ENCODE results near the gene CCDC6.

CCDC6 gene

DNA sequence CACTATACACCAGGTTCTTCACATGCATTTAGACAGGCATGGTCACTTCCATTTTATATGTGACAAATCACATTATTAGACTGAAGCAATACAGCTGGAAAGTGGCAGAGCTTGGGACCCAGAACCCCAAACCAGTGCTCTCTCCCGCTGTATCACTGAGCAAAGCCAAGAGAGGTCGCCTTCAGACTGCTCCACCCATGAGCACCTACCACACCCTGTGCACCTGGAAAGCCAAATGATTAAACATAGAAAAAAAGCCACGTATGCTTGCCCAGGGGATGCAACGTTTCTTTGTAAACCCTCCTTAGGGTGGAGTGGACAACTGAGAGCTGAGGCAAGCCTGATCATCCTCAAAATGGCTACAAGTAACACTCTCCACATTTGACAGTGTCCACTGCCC, 72.5 kb downstream of the CCDC6 start:
- DNase-seq (ENCODE audit: low spot score), result no peak
- TF ChIP-seq, protein P1, sequence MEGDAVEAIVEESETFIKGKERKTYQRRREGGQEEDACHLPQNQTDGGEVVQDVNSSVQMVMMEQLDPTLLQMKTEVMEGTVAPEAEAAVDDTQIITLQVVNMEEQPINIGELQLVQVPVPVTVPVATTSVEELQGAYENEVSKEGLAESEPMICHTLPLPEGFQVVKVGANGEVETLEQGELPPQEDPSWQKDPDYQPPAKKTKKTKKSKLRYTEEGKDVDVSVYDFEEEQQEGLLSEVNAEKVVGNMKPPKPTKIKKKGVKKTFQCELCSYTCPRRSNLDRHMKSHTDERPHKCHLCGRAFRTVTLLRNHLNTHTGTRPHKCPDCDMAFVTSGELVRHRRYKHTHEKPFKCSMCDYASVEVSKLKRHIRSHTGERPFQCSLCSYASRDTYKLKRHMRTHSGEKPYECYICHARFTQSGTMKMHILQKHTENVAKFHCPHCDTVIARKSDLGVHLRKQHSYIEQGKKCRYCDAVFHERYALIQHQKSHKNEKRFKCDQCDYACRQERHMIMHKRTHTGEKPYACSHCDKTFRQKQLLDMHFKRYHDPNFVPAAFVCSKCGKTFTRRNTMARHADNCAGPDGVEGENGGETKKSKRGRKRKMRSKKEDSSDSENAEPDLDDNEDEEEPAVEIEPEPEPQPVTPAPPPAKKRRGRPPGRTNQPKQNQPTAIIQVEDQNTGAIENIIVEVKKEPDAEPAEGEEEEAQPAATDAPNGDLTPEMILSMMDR (IDR thresholded peaks at IDR 0.05; ENCODE audit: extremely low read depth, missing control alignments), result no peak

DNA sequence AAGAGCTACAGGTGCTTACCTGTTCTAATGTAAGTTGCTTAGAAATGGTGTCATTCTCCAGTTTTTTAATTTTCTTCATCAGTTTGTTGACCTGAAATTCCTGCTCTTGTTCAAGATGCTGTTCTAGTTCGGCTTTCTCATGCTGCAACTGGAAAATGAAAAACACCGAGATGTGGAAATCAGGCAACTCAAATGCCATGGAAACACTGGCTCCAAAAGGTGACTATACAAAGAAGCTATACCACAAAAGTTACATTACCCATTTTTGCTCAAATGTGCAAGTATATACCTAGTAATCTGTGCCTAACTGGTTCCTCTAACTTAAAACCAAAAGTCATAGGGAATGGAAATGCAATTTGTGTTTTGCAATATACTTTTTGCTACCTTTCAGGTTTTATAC, 73.8 kb downstream of the CCDC6 start:
- DNase-seq (ENCODE audit: low spot score), result no peak
- TF ChIP-seq, protein P1 (IDR thresholded peaks at IDR 0.05; ENCODE audit: extremely low read depth, missing control alignments), result no peak

DNA sequence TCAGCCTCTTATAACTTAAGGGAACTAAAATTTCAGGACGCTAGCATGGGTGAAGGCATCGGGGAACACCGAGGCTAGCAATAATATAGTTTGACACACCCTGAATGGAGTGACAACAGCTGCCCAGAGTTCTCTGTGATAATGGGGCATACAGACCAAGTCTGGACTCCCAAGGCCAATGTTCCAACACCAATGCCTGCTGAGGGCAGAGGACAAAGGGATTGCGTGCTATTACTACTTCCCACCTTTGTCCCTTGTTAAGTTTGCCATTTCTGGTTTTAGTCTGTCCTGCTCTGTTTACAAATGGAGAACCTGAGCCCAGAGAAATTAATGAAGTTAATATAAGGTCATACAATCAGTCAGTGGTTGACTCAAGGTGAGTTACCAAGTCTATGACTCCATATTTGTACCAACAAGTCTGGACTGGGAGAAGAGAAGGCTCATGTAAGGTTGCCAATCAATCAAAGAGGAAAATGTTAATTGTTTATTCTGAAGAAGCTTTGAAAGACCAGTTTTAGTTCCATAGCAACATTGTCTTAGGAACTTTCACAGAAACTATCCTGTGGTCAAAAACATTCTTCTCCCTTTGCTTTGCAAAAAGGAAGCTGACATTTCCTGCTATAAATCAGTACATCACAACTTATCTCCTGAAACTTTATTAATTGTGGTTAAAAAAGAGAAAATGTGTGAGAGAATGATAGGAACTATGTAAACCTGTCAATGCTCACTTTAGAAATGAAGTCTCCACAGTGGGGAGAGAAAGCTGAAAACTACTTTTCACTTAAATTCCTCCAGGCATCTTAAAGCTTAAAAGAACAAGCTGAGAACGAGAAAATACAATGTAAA, 74.5 kb downstream of the CCDC6 start:
- TF ChIP-seq, protein P1 (IDR thresholded peaks at IDR 0.05; ENCODE audit: extremely low read depth, missing control alignments), result no peak
- no peak for DNase-seq (ENCODE audit: low spot score)

DNA sequence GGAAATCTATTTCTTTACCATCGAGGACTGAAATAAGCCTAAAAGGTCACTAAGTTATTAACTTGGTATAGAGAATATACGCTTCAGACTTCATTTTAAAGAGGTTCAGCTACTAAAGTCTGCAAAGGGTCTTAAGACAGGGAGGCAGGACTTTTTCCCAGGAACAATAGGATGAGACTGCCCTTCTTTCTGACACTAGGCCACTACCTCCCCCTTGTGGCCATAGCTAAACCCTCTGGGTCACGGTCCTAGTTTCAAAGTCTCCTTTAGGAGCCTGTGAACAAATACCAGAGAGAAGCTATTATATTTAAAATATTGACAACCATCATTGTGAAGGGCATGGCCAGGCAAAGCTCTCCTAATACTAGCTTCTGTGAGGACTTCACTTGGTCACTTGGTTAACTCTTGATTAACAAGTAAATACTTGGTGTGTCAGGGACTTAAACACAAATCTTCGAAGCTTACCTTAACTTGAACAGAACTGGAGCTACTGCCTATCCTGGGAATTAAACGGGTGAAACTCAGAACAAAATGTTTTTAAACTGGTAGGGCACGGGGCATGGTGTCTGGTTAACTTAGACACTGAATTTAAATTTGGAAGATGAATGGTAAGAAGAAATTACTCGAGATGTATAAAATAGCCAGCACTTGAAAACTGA, 75.6 kb downstream of the CCDC6 start:
- DNase-seq (ENCODE audit: low spot score), result peak; percentile 18
- TF ChIP-seq, protein P1 (IDR thresholded peaks at IDR 0.05; ENCODE audit: extremely low read depth, missing control alignments), result peak; percentile 29

- TF ChIP-seq, protein P1 (IDR thresholded peaks at IDR 0.05; ENCODE audit: extremely low read depth, missing control alignments), result no peak
- peak; percentile 21 for DNase-seq (ENCODE audit: low spot score)
Measured at GRCh38 chr10:59829601-59830000, 76.8 kb downstream of the CCDC6 start.

- no peak for DNase-seq (ENCODE audit: low spot score)
- TF ChIP-seq, protein P1 (IDR thresholded peaks at IDR 0.05; ENCODE audit: extremely low read depth, missing control alignments), result no peak
Measured at GRCh38 chr10:59829024-59829423, 77.3 kb downstream of the CCDC6 start.

- no peak for DNase-seq (ENCODE audit: low spot score)
- TF ChIP-seq, protein P1 (IDR thresholded peaks at IDR 0.05; ENCODE audit: extremely low read depth, missing control alignments), result no peak
Measured at GRCh38 chr10:59825932-59826331, 80.4 kb downstream of the CCDC6 start.

All from GM20000 (cell line).